Hepatocyte (in vitro differentiated cells): Measurements from ENCODE around the gene ZKSCAN4. TPM values are rescaled to one million over a fixed set of nuclear protein-coding genes. Genes with fewer than 3 reads are reported as not detected.
A peak's percentile ranks its signal among the peaks of the same experiment; 100 is the strongest.

Experiments
- DNase-seq: peaks from one replicate; pipeline ENCODE4 v3.0.0-alpha.2; 2016; ENCODE audit warnings: low spot score
- H2AFZ ChIP-seq: fragments of 200-600 bp; sonication (generic); 2 replicates; pipeline ENCODE4 v1.6.0; 2016; ENCODE audit warnings: antibody characterized with exemption, mild to moderate bottlenecking
- H3K27ac ChIP-seq: fragments of 200-600 bp; sonication (generic); 2 replicates; pipeline ENCODE4 v1.5.1; 2016; ENCODE audit warnings: mild to moderate bottlenecking
- H3K27me3 ChIP-seq: fragments of 200-600 bp; sonication (generic); 2 replicates; pipeline ENCODE4 v1.6.1; 2016
- H3K36me3 ChIP-seq: fragments of 200-600 bp; sonication (generic); replicated peaks from 2 replicates; pipeline ENCODE4 v1.5.1; 2016; ENCODE audit warnings: low read depth; ENCODE audit not compliant: insufficient read depth
- H3K4me1 ChIP-seq: fragments of 200-600 bp; sonication (generic); 2 replicates; pipeline ENCODE4 v1.5.1; 2016; ENCODE audit warnings: mild to moderate bottlenecking, moderate library complexity; ENCODE audit not compliant: insufficient read depth
- H3K4me2 ChIP-seq: fragments of 200-600 bp; sonication (generic); 2 replicates; pipeline ENCODE4 v1.6.0; 2016
- H3K4me3 ChIP-seq: fragments of 200-600 bp; sonication (generic); 2 replicates; pipeline ENCODE4 v1.5.1; 2016; ENCODE audit warnings: mild to moderate bottlenecking
- H3K79me2 ChIP-seq: fragments of 200-600 bp; sonication (generic); 2 replicates; pipeline ENCODE4 v1.6.0; 2017; ENCODE audit warnings: mild to moderate bottlenecking
- H3K9me2 ChIP-seq: fragments of 200-600 bp; sonication (generic); replicated peaks from 2 replicates; pipeline ENCODE4 v1.6.0; 2017; ENCODE audit warnings: mild to moderate bottlenecking; ENCODE audit not compliant: insufficient read depth
- H3K9me3 ChIP-seq: fragments of 200-600 bp; sonication (generic); 2 replicates; pipeline ENCODE4 v1.5.1; 2016; ENCODE audit warnings: low read depth, mild to moderate bottlenecking
- H4K20me1 ChIP-seq: fragments of 200-600 bp; sonication (generic); 2 replicates; pipeline ENCODE4 v1.6.0; 2016; ENCODE audit warnings: mild to moderate bottlenecking; ENCODE audit not compliant: insufficient read depth, poor library complexity, severe bottlenecking
- CTCF ChIP-seq: fragments of 200-600 bp; sonication (generic); IDR thresholded peaks from 2 replicates; pipeline ENCODE4 v1.5.1; 2016; ENCODE audit warnings: antibody characterized with exemption, mild to moderate bottlenecking; ENCODE audit not compliant: poor library complexity
- EZH2 ChIP-seq: fragments of 200-600 bp; sonication (generic); IDR thresholded peaks from 2 replicates; pipeline ENCODE4 v1.6.1; 2016; ENCODE audit warnings: antibody characterized with exemption, mild to moderate bottlenecking, borderline replicate concordance
- EZH2phosphoT487 ChIP-seq: fragments of 200-600 bp; sonication (generic); IDR thresholded peaks from one replicate; pipeline ENCODE4 v1.6.1; 2018; ENCODE audit warnings: antibody characterized with exemption, mild to moderate bottlenecking, low read depth, moderate library complexity; ENCODE audit not compliant: unreplicated experiment, severe bottlenecking
- WGBS: methylation state at CpG from one replicate; pipeline ENCODE4 v1.1.6; 2016; ENCODE audit warnings: low lambda C conversion rate; ENCODE audit errors: missing lambda C conversion rate; 5-methylcytosine and 5-hydroxymethylcytosine counted together
- polyA plus RNA-seq: library from polyadenylated mRNA; unstranded; fragments of >200 nt; fragmentation: Nextera tagmentation; extraction: Ambion mirVana; gene quantifications from 2 replicates; pipeline ENCODE4 v1.2.1, GENCODE V29; 2016
- total RNA-seq: library from RNA; depleted of rRNA; stranded (reverse); fragments of >200 nt; gene quantifications from 2 replicates; pipeline ENCODE4 v1.2.3, GENCODE V29; 2014

ZKSCAN4 gene
- total and polyA plus RNA-seq, 2 experiments from 2014 or later = 3.1 to 4.3 TPM

- Histone ChIP-seq H3K36me3 (no peaks in the 10 kb centered on the region), H4K20me1 (no peaks in the 10 kb centered on the region), H3K27me3 (peaks cover 80% of the 10 kb centered on the region), H3K4me2 (peak overlapping the region; percentile 79), H3K4me3 (peak overlapping the region; percentile 5), H2AFZ (peak overlapping the region; percentile 43), H3K4me1 (peaks cover 12% of the 10 kb centered on the region), H3K79me2 (no peaks in the 10 kb centered on the region), H3K27ac (no peak overlapping the region), H3K9me3 (no peaks in the 10 kb centered on the region), H3K9me2 (no peaks in the 10 kb centered on the region)
- no peak for TF ChIP-seq EZH2phosphoT487
- no peak for TF ChIP-seq EZH2
- TF ChIP-seq CTCF = no peak
- under 1% methylated on average over 35 of the region's 35 CpGs for WGBS
- DNase-seq = peak; percentile 24
These were observed 44.5 kb downstream of the ZKSCAN4 start for GRCh38 chr6:28207510-28208110.

GRCh38 chr6:28206928-28207509 is 45.0 kb downstream of the ZKSCAN4 start:
- peak overlapping the region; percentile 43 for H2AFZ ChIP-seq
- peak overlapping the region; percentile 79 for H3K4me2 ChIP-seq
- WGBS = 7% methylated on average over 15 of the region's 15 CpGs
- peaks cover 12% of the 10 kb centered on the region for H3K4me1 ChIP-seq
- H3K27ac ChIP-seq = no peak overlapping the region
- no peaks in the 10 kb centered on the region for H4K20me1 ChIP-seq
- no peaks in the 10 kb centered on the region for H3K36me3 ChIP-seq
- H3K9me2 ChIP-seq = no peaks in the 10 kb centered on the region
- peak overlapping the region; percentile 5 for H3K4me3 ChIP-seq
- no peaks in the 10 kb centered on the region for H3K9me3 ChIP-seq
- TF ChIP-seq CTCF = no peak
- H3K27me3 ChIP-seq = peaks cover 75% of the 10 kb centered on the region
- DNase-seq = no peak
- no peaks in the 10 kb centered on the region for H3K79me2 ChIP-seq

- Histone ChIP-seq H3K36me3 (no peaks in the 10 kb centered on the region), H3K9me3 (no peaks in the 10 kb centered on the region), H4K20me1 (no peaks in the 10 kb centered on the region), H3K27ac (no peak overlapping the region), H3K79me2 (no peaks in the 10 kb centered on the region), H2AFZ (no peak overlapping the region), H3K9me2 (no peaks in the 10 kb centered on the region), H3K4me3 (no peak overlapping the region), H3K27me3 (peaks cover 75% of the 10 kb centered on the region), H3K4me1 (peaks cover 12% of the 10 kb centered on the region), H3K4me2 (no peak overlapping the region)
- TF ChIP-seq EZH2phosphoT487 = no peak
- no peak for TF ChIP-seq CTCF
- no peak for TF ChIP-seq EZH2
- DNase-seq = no peak
- 56% methylated on average over 3 of the region's 3 CpGs for WGBS
These were observed 45.5 kb downstream of the ZKSCAN4 start for GRCh38 chr6:28206527-28206926.
